CD1c-positive myeloid dendritic cell (primary cell): ENCODE measurements around the gene CERS4.
"Not testable (repeated sequence)": the region's sequence is repeated elsewhere in the genome, so short reads cannot be mapped to it uniquely, and the experiment has no call there.

ENCODE experiments used
- DNase-seq: peaks from one replicate; pipeline ENCODE4 v3.0.0-alpha.2; 2016; ENCODE audit errors: extremely low spot score

Gene CERS4

DNA sequence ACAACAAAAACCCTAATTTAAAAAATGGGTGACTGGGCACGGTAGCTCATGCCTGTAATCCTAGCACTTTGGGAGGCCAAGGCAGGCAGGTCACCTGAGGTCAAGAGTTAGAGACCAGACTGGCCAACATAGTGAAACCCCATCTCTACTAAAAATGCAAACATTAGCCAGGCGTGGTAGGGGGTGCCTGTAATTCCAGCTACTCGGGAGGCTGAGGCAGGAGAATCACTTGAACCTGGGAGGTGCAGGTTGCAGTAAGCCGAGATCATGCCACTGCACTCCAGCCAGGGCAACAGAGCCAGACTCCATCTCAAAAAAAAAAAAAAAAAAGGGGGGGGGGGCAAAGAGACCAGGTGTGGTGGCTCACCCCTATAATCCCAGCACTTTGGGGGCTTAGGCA, 55.1 kb downstream of the CERS4 start:
- not testable (repeated sequence) for DNase-seq

DNA sequence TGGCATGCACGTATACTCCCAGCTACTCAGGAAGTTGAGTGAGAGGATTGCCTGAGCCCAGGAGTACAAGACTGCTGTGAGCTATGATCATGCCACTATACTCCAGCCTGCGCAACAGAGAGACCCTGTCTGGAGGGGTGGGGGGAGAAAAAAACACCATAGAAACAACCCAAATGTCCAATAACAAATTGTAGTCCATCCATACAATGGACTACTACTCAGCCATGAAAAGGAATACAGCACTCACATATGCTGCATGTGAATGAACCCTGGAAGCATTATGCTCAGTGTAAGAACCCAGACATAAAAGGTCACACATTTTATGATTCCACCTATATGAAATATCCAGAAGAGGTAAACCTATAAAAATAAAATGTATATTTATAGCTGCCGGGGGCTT, 56.7 kb downstream of the CERS4 start:
- no peak for DNase-seq

DNA sequence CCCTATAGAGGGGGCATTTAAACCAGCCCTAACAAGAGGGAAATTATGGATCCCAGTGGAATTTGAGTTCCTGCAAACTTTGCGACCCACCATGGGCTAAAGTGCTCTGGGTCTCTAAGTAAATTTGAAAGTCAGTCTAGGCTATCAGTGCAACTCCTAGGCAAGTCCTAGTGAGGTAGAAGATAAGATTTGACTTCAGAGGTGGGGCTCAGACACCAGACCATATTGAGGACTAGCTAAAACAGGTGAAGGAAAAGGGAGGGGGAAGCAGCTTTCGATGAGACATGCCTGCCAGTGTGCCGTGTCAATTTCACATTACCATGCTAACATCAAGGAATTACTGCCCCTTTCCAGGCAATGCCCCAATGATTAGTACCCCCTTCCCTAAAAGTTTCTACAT, 60.6 kb downstream of the CERS4 start:
- no peak for DNase-seq

DNA sequence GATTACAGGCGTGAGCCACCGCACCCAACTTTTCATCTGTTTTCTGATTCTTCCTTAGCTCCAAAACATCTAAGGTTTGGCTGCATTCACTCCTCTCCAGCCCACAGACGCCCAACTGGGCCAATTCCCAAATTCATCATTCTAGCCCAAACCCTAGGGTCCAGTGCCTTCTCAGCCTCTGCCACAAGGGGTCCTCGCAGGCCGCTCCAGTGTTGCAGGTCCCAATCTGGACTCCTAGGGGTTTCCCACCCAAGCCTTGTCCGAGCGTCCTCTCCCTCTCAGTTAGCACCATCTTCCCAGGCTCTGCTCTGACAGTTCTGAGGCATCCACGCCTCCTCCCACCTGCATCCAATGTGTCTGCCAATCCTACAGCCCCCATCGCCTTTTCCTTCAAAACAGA, 67.3 kb downstream of the CERS4 start:
- not testable (repeated sequence) for DNase-seq

DNA sequence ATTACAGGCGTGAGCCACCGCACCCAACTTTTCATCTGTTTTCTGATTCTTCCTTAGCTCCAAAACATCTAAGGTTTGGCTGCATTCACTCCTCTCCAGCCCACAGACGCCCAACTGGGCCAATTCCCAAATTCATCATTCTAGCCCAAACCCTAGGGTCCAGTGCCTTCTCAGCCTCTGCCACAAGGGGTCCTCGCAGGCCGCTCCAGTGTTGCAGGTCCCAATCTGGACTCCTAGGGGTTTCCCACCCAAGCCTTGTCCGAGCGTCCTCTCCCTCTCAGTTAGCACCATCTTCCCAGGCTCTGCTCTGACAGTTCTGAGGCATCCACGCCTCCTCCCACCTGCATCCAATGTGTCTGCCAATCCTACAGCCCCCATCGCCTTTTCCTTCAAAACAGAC, 82.2 kb downstream of the CERS4 start:
- DNase-seq, result not testable (repeated sequence)

DNA sequence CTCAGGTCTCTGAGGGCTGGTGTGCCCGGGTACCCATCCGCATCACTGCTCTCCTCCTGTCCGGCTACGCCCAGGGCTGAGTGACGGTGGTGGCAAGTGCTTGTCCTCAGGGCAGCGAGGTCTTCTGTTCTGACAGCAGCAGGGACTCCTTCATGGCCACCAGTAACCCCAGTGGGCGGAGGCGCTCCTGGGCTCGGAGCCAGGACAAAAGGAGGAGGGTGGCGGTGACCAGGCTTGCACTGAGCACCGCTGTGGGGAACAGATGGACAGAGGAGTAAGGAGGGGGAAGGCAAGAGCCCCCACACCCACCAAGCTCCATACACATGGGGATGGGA, 93.2 kb downstream of the CERS4 start:
- DNase-seq, result peak; percentile 17

DNA sequence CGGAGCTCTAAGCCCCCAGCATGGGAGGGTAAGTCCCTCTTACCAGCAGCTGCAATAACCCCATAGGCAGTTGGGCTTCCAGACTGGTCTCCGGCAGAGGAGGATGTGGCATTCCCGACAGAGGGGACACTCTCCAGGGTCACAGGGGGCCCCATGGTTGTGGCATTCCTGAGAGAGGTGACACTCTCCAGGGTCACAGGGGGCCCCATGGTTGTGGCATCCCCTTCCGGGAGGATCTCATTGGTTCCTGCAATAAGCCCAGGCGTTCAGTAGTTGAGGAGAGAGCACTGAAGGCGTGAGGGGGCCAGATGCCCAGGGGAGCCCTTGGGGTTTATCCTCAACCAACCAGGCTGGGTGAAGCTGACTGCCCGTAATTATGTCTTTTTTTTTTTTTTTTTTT, 93.6 kb downstream of the CERS4 start:
- DNase-seq, result no peak

DNA sequence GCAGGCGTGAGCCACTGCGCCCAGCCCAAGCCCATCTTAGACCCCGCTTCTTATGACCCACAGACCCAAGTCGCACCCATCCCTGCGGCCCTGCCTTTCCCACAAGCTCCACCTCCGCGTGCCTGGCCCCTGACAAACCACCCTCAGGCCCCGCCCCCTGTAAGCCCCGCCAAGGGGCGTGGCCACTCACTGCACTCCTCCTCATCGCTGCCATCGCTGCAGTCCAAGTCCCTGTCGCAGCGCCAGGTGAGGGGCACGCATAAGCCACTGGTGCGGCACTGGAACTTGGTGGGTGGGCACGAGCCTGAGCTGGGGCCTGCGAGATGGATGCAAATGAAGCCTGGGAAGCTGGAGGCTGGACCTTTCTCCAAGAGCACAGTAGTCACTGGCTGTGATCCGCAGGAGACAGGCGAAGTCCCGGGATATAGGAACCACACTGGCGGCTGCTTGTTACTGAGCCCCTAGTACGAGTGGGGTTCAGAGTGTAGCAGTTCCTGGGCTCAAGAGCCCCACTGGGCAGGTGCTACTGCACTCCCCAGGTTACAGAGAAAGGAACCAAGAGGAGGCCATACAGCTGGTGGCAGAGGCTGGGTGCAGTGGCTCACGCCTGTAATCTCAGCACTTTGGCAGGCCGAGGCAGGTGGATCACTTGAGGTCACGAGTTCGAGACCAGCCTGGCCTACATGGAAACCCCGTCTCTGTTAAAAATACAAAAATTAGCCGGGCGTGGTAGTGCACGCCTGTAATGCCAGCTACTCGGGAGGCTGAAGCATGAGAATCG, 95.9 kb downstream of the CERS4 start:
- no peak for DNase-seq

DNA sequence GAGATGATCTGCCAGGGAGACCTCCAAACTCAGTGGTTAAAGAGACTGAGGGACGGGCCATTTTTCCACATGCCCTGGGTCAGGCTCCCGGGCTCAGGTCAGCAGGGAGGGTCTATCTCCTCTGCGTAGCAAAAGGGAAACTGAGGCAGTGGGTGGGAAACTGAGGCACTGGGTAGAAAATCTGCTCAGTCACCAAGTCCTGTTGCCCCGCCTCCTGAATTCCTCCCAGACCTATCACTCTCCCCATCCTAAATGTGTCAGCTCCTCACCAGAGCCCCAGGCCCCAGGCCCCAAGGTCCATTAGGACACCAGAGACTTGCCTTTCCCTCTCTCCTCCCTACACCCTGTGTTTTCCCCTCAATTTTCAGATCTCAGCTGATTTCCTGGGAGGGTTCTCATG, 96.6 kb downstream of the CERS4 start:
- no peak for DNase-seq

DNA sequence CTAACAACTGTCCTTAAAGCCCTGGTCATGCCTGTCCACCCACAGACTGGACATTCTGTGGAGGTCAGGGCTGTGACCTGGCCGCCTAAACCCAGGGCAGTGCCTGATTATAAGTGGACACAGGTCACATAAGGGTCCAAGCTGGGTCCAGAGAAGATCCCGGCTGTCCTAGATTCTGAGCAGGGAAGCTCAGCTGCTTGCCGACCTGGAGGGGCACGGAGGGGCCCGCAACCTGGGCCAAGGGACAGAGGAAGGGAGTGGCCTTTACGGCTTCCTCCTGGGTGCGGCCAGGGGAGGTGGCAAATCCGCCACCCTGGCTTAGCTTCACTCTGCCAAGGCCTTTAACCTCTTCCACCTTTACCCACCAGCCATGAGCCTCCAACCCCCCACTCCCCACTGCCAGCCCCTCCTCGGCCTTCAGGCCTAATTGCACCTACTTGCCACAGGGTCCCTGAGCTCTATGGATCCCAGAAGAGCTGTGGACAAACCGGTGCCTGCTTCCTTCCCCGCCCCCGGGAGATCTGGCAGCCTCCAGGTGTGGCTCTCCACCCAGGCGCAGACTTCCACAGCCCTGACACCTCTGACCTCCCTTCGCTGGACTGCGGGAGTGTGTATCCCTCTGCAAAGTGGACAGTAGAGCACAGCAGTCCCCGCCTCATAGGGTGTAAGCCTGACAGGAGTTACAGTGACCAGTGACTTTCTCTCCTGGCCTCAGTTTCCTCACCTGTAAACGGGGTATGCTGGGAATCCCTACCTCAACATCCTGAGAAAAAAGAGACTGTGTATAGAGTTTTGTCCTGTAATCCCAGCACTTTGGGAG, 97.3 kb downstream of the CERS4 start:
- no peak for DNase-seq

DNA sequence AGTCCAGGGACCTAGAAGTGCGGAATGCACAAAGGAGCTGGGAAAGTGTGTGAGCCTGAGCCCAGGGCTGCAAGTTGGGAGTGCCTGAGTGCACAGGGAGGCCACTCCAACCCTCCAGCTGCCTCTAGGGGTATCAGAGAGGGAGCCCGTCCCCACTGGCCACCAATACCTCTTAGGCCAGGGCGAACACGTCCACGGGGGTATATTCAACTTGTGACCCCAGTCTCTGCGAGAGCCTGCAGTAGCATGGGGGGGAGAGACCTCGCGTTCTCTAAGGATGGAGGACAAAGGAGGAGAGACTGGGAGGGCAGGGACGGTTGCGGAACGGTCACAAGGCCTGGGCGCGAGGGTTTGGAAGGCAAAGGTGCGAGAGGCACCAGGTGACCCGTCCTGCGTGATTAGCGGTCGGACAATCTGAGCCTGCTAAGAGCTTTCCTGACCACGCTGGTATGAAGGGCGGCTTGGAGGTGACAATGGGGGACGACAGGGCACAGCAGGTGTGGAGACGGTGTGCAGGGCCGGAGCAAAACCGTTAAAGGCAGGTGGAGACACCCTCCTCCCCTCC, 98.3 kb downstream of the CERS4 start:
- DNase-seq, result no peak

DNA sequence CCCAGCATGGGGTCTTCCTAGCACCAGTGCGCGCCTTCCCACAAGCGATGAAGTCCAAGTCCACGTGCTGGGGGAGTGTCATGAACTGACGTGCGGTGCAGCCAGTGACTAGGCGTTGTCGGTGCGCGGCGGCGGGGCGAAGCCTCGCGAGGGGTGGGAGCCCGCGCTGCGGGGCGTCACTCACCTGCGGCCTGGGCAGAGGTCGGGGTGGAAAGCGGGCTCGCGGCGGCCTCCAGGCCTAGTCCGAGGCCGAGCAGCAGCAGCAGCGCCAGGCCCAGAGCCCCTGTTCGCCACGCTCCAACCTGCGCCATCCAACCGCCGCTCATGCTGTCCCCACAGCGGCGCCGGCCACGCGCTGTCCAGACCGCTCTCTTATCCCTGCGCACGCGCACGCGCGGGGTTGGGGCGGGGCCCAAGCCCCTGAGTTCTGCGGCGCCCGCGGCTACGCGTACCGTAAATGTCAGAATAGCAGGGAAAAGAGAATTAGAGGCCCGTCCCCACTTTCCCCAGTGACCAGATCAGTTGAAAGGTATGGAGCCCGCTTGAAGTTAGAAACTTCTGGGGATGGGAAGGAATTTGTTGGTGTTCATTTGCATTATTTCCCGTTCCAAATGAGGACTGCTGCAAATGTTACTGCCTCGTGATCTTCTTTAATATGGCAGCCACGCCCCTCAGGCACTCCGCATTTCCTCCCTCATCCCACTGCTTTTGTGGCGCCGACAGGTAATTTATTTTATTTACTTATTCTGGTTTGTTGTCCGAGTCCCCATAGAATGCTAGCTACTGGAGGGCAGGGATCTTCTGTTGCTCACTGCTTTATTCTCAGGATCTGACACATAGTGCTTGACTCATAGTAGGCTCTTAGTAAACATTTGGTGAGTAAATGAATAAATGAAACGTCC, 99.0 kb downstream of the CERS4 start, which contains the start of gene CD320:
CD320 (minus strand) TSS at position 394 of the 902 bp plus-strand sequence; CDS start at position 326, 68 bp downstream.
- peak; percentile 91 for DNase-seq

DNA sequence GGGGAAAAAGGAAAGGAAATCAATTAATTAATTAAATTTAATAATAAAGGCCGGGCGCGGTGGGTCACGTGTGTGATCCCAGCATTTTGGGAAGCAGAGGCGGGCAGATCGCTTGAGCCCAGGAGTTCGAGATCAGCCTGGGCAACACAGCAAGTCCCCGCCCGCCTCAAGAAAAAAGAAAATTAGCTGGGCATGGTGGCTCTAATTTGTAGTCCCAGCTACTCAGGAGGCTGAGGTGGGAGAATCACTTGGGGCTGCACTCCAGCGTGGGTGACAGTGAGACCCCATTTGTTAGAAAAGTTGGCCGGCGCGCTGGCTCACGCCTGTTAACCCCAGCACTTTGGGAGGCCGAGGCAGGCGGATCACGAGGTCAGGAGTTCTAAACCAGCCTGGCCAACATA, 99.7 kb downstream of the CERS4 start:
- no peak for DNase-seq

DNA sequence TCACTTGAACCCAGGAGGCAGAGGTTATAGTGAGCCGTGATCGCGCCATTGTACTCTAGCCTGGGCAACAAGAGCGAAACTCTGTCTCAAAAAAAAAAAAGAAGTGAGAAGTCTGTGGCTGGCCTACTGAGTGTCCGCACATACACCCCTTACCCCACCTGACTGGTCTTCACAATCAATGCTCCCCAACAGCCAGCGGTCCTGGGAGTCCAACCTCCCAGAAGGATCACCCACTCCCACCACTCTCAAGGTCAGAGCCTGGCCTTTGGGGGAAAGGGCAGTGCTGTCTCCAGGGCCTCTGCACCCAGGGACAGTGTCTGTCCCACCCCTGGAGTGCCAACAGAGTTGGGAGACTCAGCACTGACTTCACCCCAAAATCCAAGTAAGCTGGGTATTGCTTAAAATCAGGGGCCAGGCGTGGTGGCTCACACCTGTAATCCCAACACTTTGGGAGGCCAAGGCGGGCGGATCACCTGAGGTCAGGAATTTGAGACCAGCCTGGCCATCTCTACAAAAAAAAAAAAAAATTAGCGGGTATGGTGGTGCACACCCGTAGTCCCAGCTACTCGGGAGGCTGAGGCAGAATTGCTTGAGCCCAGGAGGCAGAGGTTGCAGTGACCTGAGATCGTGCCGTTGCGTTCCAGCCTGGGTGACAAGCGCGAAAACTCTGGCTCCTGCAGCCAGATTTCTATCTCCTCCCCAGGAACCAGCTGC, 101.3 kb downstream of the CERS4 start:
- DNase-seq, result no peak

DNA sequence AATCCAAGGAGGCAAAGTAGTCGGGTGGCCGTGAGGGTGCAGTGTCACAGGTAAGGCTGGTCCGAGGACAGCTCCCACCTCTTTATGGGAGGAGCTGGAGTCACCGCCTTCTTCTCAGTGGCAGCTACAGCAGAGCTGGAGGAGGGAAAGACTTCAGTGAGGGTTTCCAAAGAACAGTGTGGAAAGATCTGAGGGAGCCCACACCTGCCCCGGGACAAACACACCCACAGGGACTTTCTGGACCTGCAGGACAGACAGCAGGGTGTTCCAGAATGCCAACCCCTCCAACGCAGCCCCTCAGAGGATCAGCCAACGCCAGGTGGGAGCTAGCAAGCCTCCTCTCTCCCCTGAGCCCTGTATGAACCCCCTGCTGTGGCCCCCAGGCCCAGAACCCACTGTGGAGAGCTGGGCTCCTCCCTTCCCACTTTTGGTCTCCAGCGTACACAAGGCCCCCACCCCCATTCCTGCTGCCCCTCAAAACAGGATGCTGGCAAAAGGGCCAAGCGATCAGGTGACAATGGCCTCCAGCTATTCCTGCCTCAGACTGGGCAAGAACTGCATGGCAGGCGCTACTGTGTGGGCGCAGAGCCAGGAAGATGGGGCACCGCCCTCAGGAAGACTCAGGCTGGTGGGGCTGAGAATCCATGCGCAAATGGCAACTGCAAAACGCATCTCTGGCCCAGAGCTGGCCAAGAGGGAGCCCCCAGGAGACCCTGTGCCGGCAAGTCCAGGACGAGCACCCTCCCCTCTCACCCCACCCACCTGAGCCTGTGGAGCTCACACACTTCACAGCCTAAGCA, 102.5 kb downstream of the CERS4 start:
- DNase-seq, result no peak
